Lower leg skin (tissue), 3 donors: Measurements from ENCODE around the gene UNC13A.

Experiments used
- POLR2A ChIP-seq, 2 donors: fragments of 450-650 bp; IDR thresholded peaks; one replicate each; pipeline ENCODE4 v1.6.1; 2016 to 2017; ENCODE audit warnings: antibody characterized with exemption in 2 of 2, mild to moderate bottlenecking in 1 of 2, moderate library complexity in 1 of 2
- TF ChIP-seq, protein P1 (sequence below), 3 donors: fragments of 450-650 bp; IDR thresholded peaks; one replicate each; pipeline ENCODE4 v1.5.1; 2016; ENCODE audit warnings: antibody characterized with exemption in 3 of 3, mild to moderate bottlenecking in 3 of 3, moderate library complexity in 2 of 3

- TF ChIP-seq POLR2A (IDR thresholded peaks at IDR 0.05), result no peak
- TF ChIP-seq, protein P1, sequence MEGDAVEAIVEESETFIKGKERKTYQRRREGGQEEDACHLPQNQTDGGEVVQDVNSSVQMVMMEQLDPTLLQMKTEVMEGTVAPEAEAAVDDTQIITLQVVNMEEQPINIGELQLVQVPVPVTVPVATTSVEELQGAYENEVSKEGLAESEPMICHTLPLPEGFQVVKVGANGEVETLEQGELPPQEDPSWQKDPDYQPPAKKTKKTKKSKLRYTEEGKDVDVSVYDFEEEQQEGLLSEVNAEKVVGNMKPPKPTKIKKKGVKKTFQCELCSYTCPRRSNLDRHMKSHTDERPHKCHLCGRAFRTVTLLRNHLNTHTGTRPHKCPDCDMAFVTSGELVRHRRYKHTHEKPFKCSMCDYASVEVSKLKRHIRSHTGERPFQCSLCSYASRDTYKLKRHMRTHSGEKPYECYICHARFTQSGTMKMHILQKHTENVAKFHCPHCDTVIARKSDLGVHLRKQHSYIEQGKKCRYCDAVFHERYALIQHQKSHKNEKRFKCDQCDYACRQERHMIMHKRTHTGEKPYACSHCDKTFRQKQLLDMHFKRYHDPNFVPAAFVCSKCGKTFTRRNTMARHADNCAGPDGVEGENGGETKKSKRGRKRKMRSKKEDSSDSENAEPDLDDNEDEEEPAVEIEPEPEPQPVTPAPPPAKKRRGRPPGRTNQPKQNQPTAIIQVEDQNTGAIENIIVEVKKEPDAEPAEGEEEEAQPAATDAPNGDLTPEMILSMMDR (IDR thresholded peaks at IDR 0.05), result no peak
Observed at GRCh38 chr19:17658240-17658639, 29.9 kb downstream of the UNC13A start.
